Heart right ventricle (tissue), 16 donors: ENCODE measurements around the gene FAM83E. TPM values are rescaled to one million over a fixed set of nuclear protein-coding genes. Genes with fewer than 3 reads are reported as not detected.

ENCODE experiments used
- ATAC-seq, 8 donors: fragments of 200-7000 bp; cut with Tn5 transposase; one replicate each; pipeline ENCODE4 v1.9.1; 2020; ENCODE audit warnings: mild to moderate bottlenecking in 8 of 8, moderate library complexity in 8 of 8, moderate number of reproducible peaks in 1 of 8
- DNase-seq, 2 donors: peaks; one replicate each; pipeline ENCODE4 v3.0.0-alpha.2; 2020
- H3K27ac ChIP-seq, 10 donors: fragments of 200-600 bp; sonication (generic) in 2 of 10; one replicate each; pipeline versions ENCODE4 v1.5.0 to v1.8.0; 2020 to 2022; ENCODE audit warnings: mild to moderate bottlenecking in 3 of 10
- H3K27me3 ChIP-seq, 7 donors: fragments of 200-600 bp; one replicate each; pipeline ENCODE4 v1.8.0; 2021 to 2022; ENCODE audit warnings: mild to moderate bottlenecking in 2 of 7
- H3K36me3 ChIP-seq, 9 donors: fragments of 200-600 bp; sonication (generic) in 1 of 9; one replicate each; pipeline versions ENCODE4 v1.5.0 to v1.8.0; 2020 to 2022; ENCODE audit warnings: mild to moderate bottlenecking in 2 of 9
- H3K4me1 ChIP-seq, 9 donors: fragments of 200-600 bp; sonication (generic) in 1 of 9; one replicate each; pipeline versions ENCODE4 v1.5.0 to v1.8.0; 2020 to 2022; ENCODE audit warnings: mild to moderate bottlenecking in 4 of 9
- H3K4me3 ChIP-seq, 10 donors: fragments of 200-600 bp; sonication (generic) in 2 of 10; one replicate each; pipeline versions ENCODE4 v1.5.0 to v1.8.0; 2020 to 2022; ENCODE audit warnings: mild to moderate bottlenecking in 7 of 10, moderate library complexity in 2 of 10
- H3K9me3 ChIP-seq, 11 donors: fragments of 200-600 bp in 10 of 11; sonication (generic) in 2 of 11; one replicate each; pipeline versions ENCODE4 v1.5.0 to v1.8.0; 2013 to 2022; ENCODE audit warnings: mild to moderate bottlenecking in 2 of 11, control low read depth in 1 of 11, moderate library complexity in 1 of 11
- WGBS, 2 donors: extraction: QIAGEN DNeasy Blood & Tissue Kit; methylation state at CpG; one replicate each; pipeline ENCODE4 v1.1.7; 2013; ENCODE audit warnings: inconsistent platforms in 1 of 2; 5-methylcytosine and 5-hydroxymethylcytosine counted together
- intact Hi-C, 10 donors: fragments of 100-400 bp; cut with DNase I; formaldehyde crosslinking; loops; one replicate each; pipeline versions ENCODE4 v1.11.1 to v1.14.2; 2022
- polyA plus RNA-seq, 2 donors: library from polyadenylated mRNA; stranded (reverse); fragments of 200-250 nt; gene quantifications; one replicate each; pipeline ENCODE4 v1.2.3, GENCODE V29; 2013
- total RNA-seq, 10 donors: library from RNA; stranded (reverse); fragmentation: NEBNext Ultra II Directional in 3 of 10; extraction: Animal tissue kit (Norgen Biotek cat#: 25700) in 3 of 10; gene quantifications; one replicate each; pipeline versions ENCODE4 v1.2.1 to v1.2.4, GENCODE V29; 2021 to 2023
- TF ChIP-seq, protein P1 (sequence below), 9 donors: fragments of 200-600 bp; sonication (generic) in 2 of 9; IDR thresholded peaks; one replicate each; pipeline versions ENCODE4 v1.5.0 to v1.8.0; 2021 to 2022; ENCODE audit warnings: antibody characterized with exemption in 9 of 9, mild to moderate bottlenecking in 5 of 9, moderate library complexity in 1 of 9
- donor health status: Arrhythmogenic right ventricular cardiomyopathy.
- donor health status: ischemic (EF 13 %, LVEDD 7.1; RV severe dilation, severe dysfunction).
- donor health status: healthy with polysubstance abuse.
- donor health status: DM: no; HTN: yes; CAD: no.
- donor health status: DM: no; HTN: no; CAD: no.
- donor health status: ischemic (EF 25% LVEDD 6.9; RV normal size, moderate dysfunction).
- donor health status: ischemic (EF 25% LVEDD 5.7; RV mildly dilated, moderate dysfunction).
- donor health status: healthy.
- donor health status: DM: yes; HTN: yes; CAD: no.
- donor health status: Ischemic cardiomyopathy.
- donor health status: ischemic (EF 35%, LVEDD 5.7; RV mildly dilated, moderate dysfunction).
- donor health status: nonischemic (EF 11% LVEDD 7.7; RV severe dilation, severe dysfunction).
- donor health status: DM: yes; HTN: yes; CAD: no.
- donor health status: PGD.
- donor health status: ischemic (EF 29% LVEDD 5.4; RV normal size, mild dysfunction).
- donor health status: nonischemic (EF 23%, LVEDD 6.1; RV moderate dilation, normal function).

The FAM83E gene
- total and polyA plus RNA-seq, 12 donors = 0.01 TPM; not detected in 11

- TF ChIP-seq, protein P1, sequence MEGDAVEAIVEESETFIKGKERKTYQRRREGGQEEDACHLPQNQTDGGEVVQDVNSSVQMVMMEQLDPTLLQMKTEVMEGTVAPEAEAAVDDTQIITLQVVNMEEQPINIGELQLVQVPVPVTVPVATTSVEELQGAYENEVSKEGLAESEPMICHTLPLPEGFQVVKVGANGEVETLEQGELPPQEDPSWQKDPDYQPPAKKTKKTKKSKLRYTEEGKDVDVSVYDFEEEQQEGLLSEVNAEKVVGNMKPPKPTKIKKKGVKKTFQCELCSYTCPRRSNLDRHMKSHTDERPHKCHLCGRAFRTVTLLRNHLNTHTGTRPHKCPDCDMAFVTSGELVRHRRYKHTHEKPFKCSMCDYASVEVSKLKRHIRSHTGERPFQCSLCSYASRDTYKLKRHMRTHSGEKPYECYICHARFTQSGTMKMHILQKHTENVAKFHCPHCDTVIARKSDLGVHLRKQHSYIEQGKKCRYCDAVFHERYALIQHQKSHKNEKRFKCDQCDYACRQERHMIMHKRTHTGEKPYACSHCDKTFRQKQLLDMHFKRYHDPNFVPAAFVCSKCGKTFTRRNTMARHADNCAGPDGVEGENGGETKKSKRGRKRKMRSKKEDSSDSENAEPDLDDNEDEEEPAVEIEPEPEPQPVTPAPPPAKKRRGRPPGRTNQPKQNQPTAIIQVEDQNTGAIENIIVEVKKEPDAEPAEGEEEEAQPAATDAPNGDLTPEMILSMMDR (IDR thresholded peaks at IDR 0.05) = no peak
- Histone ChIP-seq H3K4me1 (peaks cover 0 to 19% (median 9%) of the 10 kb centered on the region in 9 donors), H3K27ac (no peak overlapping the region), H3K9me3 (no peaks in the 10 kb centered on the region), H3K36me3 (no peaks in the 10 kb centered on the region), H3K4me3 (no peak overlapping the region), H3K27me3 (no peaks in the 10 kb centered on the region)
- ATAC-seq (no peak), DNase-seq (no peak)
- intact Hi-C loops = no loop called here
- 44 to 53% methylated on average over 16 of the region's 16 CpGs for WGBS, 2 donors
These were observed 42.1 kb upstream of the FAM83E start for GRCh38 chr19:48656840-48657474.

- DNase-seq (no peak), ATAC-seq (no peak)
- no peak overlapping the region for H3K27ac ChIP-seq
- intact Hi-C loops = no loop called here
- H3K4me3 ChIP-seq = no peak overlapping the region
- peaks cover 0 to 5% (median 0%) of the 10 kb centered on the region in 9 donors for H3K4me1 ChIP-seq
- no peaks in the 10 kb centered on the region for H3K27me3 ChIP-seq
- H3K36me3 ChIP-seq = no peaks in the 10 kb centered on the region
- TF ChIP-seq, protein P1 (IDR thresholded peaks at IDR 0.05) = no peak
- peaks cover 0 to 4% (median 0%) of the 10 kb centered on the region in 11 donors for H3K9me3 ChIP-seq
- 49 to 52% methylated on average over 11 of the region's 11 CpGs for WGBS, 2 donors
These were observed 39.6 kb upstream of the FAM83E start for GRCh38 chr19:48654299-48655059.

GRCh38 chr19:48651683-48652048, 36.8 kb upstream of the FAM83E start:
- Histone ChIP-seq H3K27ac (no peak overlapping the region), H3K4me1 (peaks cover 0 to 12% (median 0%) of the 10 kb centered on the region in 9 donors), H3K4me3 (no peak overlapping the region), H3K36me3 (no peaks in the 10 kb centered on the region), H3K27me3 (no peaks in the 10 kb centered on the region), H3K9me3 (peaks cover 0 to 4% (median 0%) of the 10 kb centered on the region in 11 donors)
- DNase-seq (no peak), ATAC-seq (no peak)
- intact Hi-C loops = no loop called here
- 74 to 90% methylated on average over 5 of the region's 5 CpGs for WGBS, 2 donors
- TF ChIP-seq, protein P1 (IDR thresholded peaks at IDR 0.05) = no peak

DNA sequence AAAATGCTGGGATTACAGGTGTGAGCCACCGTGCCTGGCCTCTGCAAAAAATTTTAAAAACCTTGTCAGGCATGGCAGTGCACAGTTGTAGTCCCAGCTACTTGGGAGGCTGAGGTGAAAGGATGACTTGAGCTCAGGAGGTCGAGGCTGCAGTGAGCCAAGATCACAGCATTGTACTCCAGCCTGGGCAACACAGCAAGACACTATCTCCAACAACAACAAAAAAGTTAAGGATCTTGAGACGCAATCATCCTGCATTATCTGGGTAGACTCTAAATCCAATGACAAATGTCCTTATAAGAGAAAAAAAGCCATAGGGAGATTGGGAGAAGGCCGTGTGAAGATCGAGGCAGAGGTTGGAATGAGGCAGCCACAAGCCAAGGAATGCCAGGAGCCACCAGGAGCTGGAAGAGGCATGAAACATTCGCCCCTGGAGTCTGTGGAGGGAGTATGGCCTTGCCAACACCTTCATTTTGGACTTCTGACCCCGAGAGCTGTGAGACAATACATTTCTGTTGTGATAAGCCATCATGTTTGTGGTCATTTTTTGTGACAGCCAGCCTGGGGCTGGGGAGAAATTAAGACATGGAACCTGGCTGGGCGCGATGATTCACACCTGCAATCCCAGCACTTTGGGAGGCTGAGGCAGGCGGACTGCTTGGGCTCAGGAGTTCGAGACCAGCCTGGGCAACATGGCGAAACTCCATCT, 36.3 kb upstream of the FAM83E start:
- 91 to 93% methylated on average over 12 of the region's 12 CpGs for WGBS, 2 donors
- Histone ChIP-seq H3K27me3 (no peaks in the 10 kb centered on the region), H3K4me1 (peaks cover 0 to 15% (median 0%) of the 10 kb centered on the region in 9 donors), H3K36me3 (no peaks in the 10 kb centered on the region), H3K27ac (no peak overlapping the region), H3K9me3 (peaks cover 0 to 4% (median 0%) of the 10 kb centered on the region in 11 donors), H3K4me3 (no peak overlapping the region)
- intact Hi-C loops = no loop called here
- ATAC-seq (no peak), DNase-seq (no peak)
- TF ChIP-seq, protein P1 (IDR thresholded peaks at IDR 0.05) = no peak
